ENCODE data around the gene TMEM242. TPM values are rescaled to one million over a fixed set of nuclear protein-coding genes. Genes with fewer than 3 reads are reported as not detected.

The TMEM242 gene
- total RNA-seq, 1 experiment from 2014 or later = 3.3 TPM

- in situ Hi-C loops (cut with HindIII; ENCODE audit: low pct_unique_long_range_greater_than_20kb, low sequenced_read_pairs) = no loop called here
- DNase-seq (ENCODE audit: low read depth) = no peak
These were observed 23.3 kb downstream of the TMEM242 start for GRCh38 chr6:157300006-157300405.

GRCh38 chr6:157298216-157298724 lies 25.0 kb downstream of the TMEM242 start:
- no peak for DNase-seq (ENCODE audit: low read depth)
- in situ Hi-C loops (cut with HindIII; ENCODE audit: low pct_unique_long_range_greater_than_20kb, low sequenced_read_pairs) = no loop called here

GRCh38 chr6:157294654-157295053 lies 28.7 kb downstream of the TMEM242 start:
- in situ Hi-C loops (cut with HindIII; ENCODE audit: low pct_unique_long_range_greater_than_20kb, low sequenced_read_pairs) = no loop called here
- no peak for DNase-seq (ENCODE audit: low read depth)

GRCh38 chr6:157293780-157294179 lies 29.5 kb downstream of the TMEM242 start:
- DNase-seq (ENCODE audit: low read depth) = no peak
- in situ Hi-C loops (cut with HindIII; ENCODE audit: low pct_unique_long_range_greater_than_20kb, low sequenced_read_pairs) = no loop called here

- in situ Hi-C loops (cut with HindIII; ENCODE audit: low pct_unique_long_range_greater_than_20kb, low sequenced_read_pairs) = no loop called here
These were observed 31.1 kb downstream of the TMEM242 start for GRCh38 chr6:157292202-157292601.

GRCh38 chr6:157291356-157291755 lies 32.0 kb downstream of the TMEM242 start:
- no peak for DNase-seq (ENCODE audit: low read depth)
- in situ Hi-C loops (cut with HindIII; ENCODE audit: low pct_unique_long_range_greater_than_20kb, low sequenced_read_pairs) = no loop called here

More at GRCh38 chr6:157292202-157292601, 31.1 kb downstream of the TMEM242 start:
- no peak for DNase-seq (ENCODE audit: low read depth)

GRCh38 chr6:157290797-157291196 lies 32.5 kb downstream of the TMEM242 start:
- in situ Hi-C loops (cut with HindIII; ENCODE audit: low pct_unique_long_range_greater_than_20kb, low sequenced_read_pairs) = no loop called here

GRCh38 chr6:157289764-157290163 lies 33.6 kb downstream of the TMEM242 start:
- in situ Hi-C loops (cut with HindIII; ENCODE audit: low pct_unique_long_range_greater_than_20kb, low sequenced_read_pairs) = no loop called here

More at GRCh38 chr6:157290797-157291196, 32.5 kb downstream of the TMEM242 start:
- DNase-seq (ENCODE audit: low read depth) = no peak

GRCh38 chr6:157288575-157288974 lies 34.7 kb downstream of the TMEM242 start:
- DNase-seq (ENCODE audit: low read depth) = no peak
- in situ Hi-C loops (cut with HindIII; ENCODE audit: low pct_unique_long_range_greater_than_20kb, low sequenced_read_pairs) = no loop called here

More at GRCh38 chr6:157289764-157290163, 33.6 kb downstream of the TMEM242 start:
- DNase-seq (ENCODE audit: low read depth) = no peak

GRCh38 chr6:157287923-157288322 lies 35.4 kb downstream of the TMEM242 start:
- no peak for DNase-seq (ENCODE audit: low read depth)
- in situ Hi-C loops (cut with HindIII; ENCODE audit: low pct_unique_long_range_greater_than_20kb, low sequenced_read_pairs) = no loop called here

GRCh38 chr6:157287247-157287850 lies 36.0 kb downstream of the TMEM242 start:
- DNase-seq (ENCODE audit: low read depth) = no peak
- in situ Hi-C loops (cut with HindIII; ENCODE audit: low pct_unique_long_range_greater_than_20kb, low sequenced_read_pairs) = no loop called here

GRCh38 chr6:157285422-157285779 lies 37.9 kb downstream of the TMEM242 start:
- in situ Hi-C loops (cut with HindIII; ENCODE audit: low pct_unique_long_range_greater_than_20kb, low sequenced_read_pairs) = no loop called here
- no peak for DNase-seq (ENCODE audit: low read depth)

GRCh38 chr6:157284738-157285421 lies 38.4 kb downstream of the TMEM242 start:
- no peak for DNase-seq (ENCODE audit: low read depth)
- in situ Hi-C loops (cut with HindIII; ENCODE audit: low pct_unique_long_range_greater_than_20kb, low sequenced_read_pairs) = no loop called here

GRCh38 chr6:157283900-157284737 lies 39.2 kb downstream of the TMEM242 start:
- no peak for DNase-seq (ENCODE audit: low read depth)
- in situ Hi-C loops (cut with HindIII; ENCODE audit: low pct_unique_long_range_greater_than_20kb, low sequenced_read_pairs) = no loop called here

- no peak for DNase-seq (ENCODE audit: low read depth)
- in situ Hi-C loops (cut with HindIII; ENCODE audit: low pct_unique_long_range_greater_than_20kb, low sequenced_read_pairs) = no loop called here
These were observed 39.9 kb downstream of the TMEM242 start for GRCh38 chr6:157283330-157283898.

GRCh38 chr6:157282284-157282683 lies 41.0 kb downstream of the TMEM242 start:
- in situ Hi-C loops (cut with HindIII; ENCODE audit: low pct_unique_long_range_greater_than_20kb, low sequenced_read_pairs) = no loop called here
- no peak for DNase-seq (ENCODE audit: low read depth)

- in situ Hi-C loops (cut with HindIII; ENCODE audit: low pct_unique_long_range_greater_than_20kb, low sequenced_read_pairs) = no loop called here
- no peak for DNase-seq (ENCODE audit: low read depth)
These were observed 41.7 kb downstream of the TMEM242 start for GRCh38 chr6:157281570-157281969.

- DNase-seq (ENCODE audit: low read depth) = no peak
- in situ Hi-C loops (cut with HindIII; ENCODE audit: low pct_unique_long_range_greater_than_20kb, low sequenced_read_pairs) = no loop called here
These were observed 42.4 kb downstream of the TMEM242 start for GRCh38 chr6:157280947-157281346.

GRCh38 chr6:157280157-157280556 lies 43.2 kb downstream of the TMEM242 start:
- in situ Hi-C loops (cut with HindIII; ENCODE audit: low pct_unique_long_range_greater_than_20kb, low sequenced_read_pairs) = no loop called here
- no peak for DNase-seq (ENCODE audit: low read depth)

All from Caki2 (cell line).